Measurements from ENCODE around the gene CPNE4. TPM values are rescaled to one million over a fixed set of nuclear protein-coding genes. Genes with fewer than 3 reads are reported as not detected.

The CPNE4 gene
- total RNA-seq, 4 donors from 2014 or later = 0.17 to 0.52 TPM; not detected in 2

- Histone ChIP-seq H3K27ac (replicated peaks in 1 of 4) (no peak overlapping the region), H3K4me1 (no peaks in the 10 kb centered on the region), H3K9me3 (no peaks in the 10 kb centered on the region), H3K36me3 (no peaks in the 10 kb centered on the region), H3K4me3 (no peak overlapping the region), H3K27me3 (no peaks in the 10 kb centered on the region)
- TF ChIP-seq POLR2AphosphoS5 (IDR thresholded peaks at IDR 0.05) (no peak), CTCF (IDR thresholded peaks at IDR 0.05) (no peak), POLR2A (IDR thresholded peaks at IDR 0.05; ENCODE audit: low read depth) (no peak), EP300 (IDR thresholded peaks at IDR 0.05) (no peak)
- intact Hi-C loops (cut with DNase I) = no loop called here
- DNase-seq (ENCODE audit: extremely low spot score) = no peak
- WGBS = 64% methylated on average over 1 of the region's 1 CpG
Observed at GRCh38 chr3:131623431-131623830, 411.4 kb downstream of the CPNE4 start.

- no peaks in the 10 kb centered on the region for H3K4me1 ChIP-seq
- H3K36me3 ChIP-seq = no peaks in the 10 kb centered on the region
- 76% methylated on average over 5 of the region's 5 CpGs for WGBS
- H3K9me3 ChIP-seq = no peaks in the 10 kb centered on the region
- no peak for DNase-seq (ENCODE audit: extremely low spot score)
- H3K4me3 ChIP-seq = no peak overlapping the region
- no peaks in the 10 kb centered on the region for H3K27me3 ChIP-seq
- TF ChIP-seq POLR2AphosphoS5 (IDR thresholded peaks at IDR 0.05) (no peak), CTCF (IDR thresholded peaks at IDR 0.05) (no peak), EP300 (IDR thresholded peaks at IDR 0.05) (no peak), POLR2A (IDR thresholded peaks at IDR 0.05; ENCODE audit: low read depth) (no peak)
- no peak overlapping the region for H3K27ac ChIP-seq (replicated peaks in 1 of 4)
- intact Hi-C loops (cut with DNase I) = no loop called here
Observed at GRCh38 chr3:131622726-131623125, 412.1 kb downstream of the CPNE4 start.

GRCh38 chr3:131620977-131621376 lies 413.8 kb downstream of the CPNE4 start:
- TF ChIP-seq EP300 (IDR thresholded peaks at IDR 0.05) (no peak), POLR2A (IDR thresholded peaks at IDR 0.05; ENCODE audit: low read depth) (no peak), POLR2AphosphoS5 (IDR thresholded peaks at IDR 0.05) (no peak), CTCF (IDR thresholded peaks at IDR 0.05) (no peak)
- WGBS = 41% methylated on average over 1 of the region's 1 CpG
- no peaks in the 10 kb centered on the region for H3K4me1 ChIP-seq
- DNase-seq (ENCODE audit: extremely low spot score) = no peak
- no peak overlapping the region for H3K27ac ChIP-seq (replicated peaks in 1 of 4)
- no peaks in the 10 kb centered on the region for H3K27me3 ChIP-seq
- no peaks in the 10 kb centered on the region for H3K36me3 ChIP-seq
- H3K4me3 ChIP-seq = no peak overlapping the region
- intact Hi-C loops (cut with DNase I) = no loop called here
- H3K9me3 ChIP-seq = no peaks in the 10 kb centered on the region

- H3K4me3 ChIP-seq = no peak overlapping the region
- H3K4me1 ChIP-seq = no peaks in the 10 kb centered on the region
- DNase-seq (ENCODE audit: extremely low spot score) = no peak
- intact Hi-C loops (cut with DNase I) = no loop called here
- TF ChIP-seq POLR2AphosphoS5 (IDR thresholded peaks at IDR 0.05) (no peak), EP300 (IDR thresholded peaks at IDR 0.05) (no peak), CTCF (IDR thresholded peaks at IDR 0.05) (no peak), POLR2A (IDR thresholded peaks at IDR 0.05; ENCODE audit: low read depth) (no peak)
- no peaks in the 10 kb centered on the region for H3K9me3 ChIP-seq
- H3K27ac ChIP-seq (replicated peaks in 1 of 4) = no peak overlapping the region
- H3K36me3 ChIP-seq = no peaks in the 10 kb centered on the region
- H3K27me3 ChIP-seq = no peaks in the 10 kb centered on the region
- 27% methylated on average over 2 of the region's 2 CpGs for WGBS
Observed at GRCh38 chr3:131619821-131620220, 415.0 kb downstream of the CPNE4 start.

GRCh38 chr3:131616719-131617118 lies 418.1 kb downstream of the CPNE4 start:
- H3K27me3 ChIP-seq = no peaks in the 10 kb centered on the region
- no peak overlapping the region for H3K27ac ChIP-seq (replicated peaks in 1 of 4)
- 57% methylated on average over 3 of the region's 3 CpGs for WGBS
- intact Hi-C loops (cut with DNase I) = no loop called here
- no peaks in the 10 kb centered on the region for H3K4me1 ChIP-seq
- no peak for DNase-seq (ENCODE audit: extremely low spot score)
- no peaks in the 10 kb centered on the region for H3K36me3 ChIP-seq
- TF ChIP-seq EP300 (IDR thresholded peaks at IDR 0.05) = no peak
- TF ChIP-seq CTCF (IDR thresholded peaks at IDR 0.05) = no peak
- no peak for TF ChIP-seq POLR2A (IDR thresholded peaks at IDR 0.05; ENCODE audit: low read depth)
- no peak for TF ChIP-seq POLR2AphosphoS5 (IDR thresholded peaks at IDR 0.05)
- no peak overlapping the region for H3K4me3 ChIP-seq
- no peaks in the 10 kb centered on the region for H3K9me3 ChIP-seq
